HepG2 (cell line): ENCODE measurements around the gene KATNB1. TPM values are rescaled to one million over a fixed set of nuclear protein-coding genes. Genes with fewer than 3 reads are reported as not detected.
A peak's percentile ranks its signal among the peaks of the same experiment; 100 is the strongest.

Experiments
- ATM ChIP-seq: fragments of 450-650 bp; IDR thresholded peaks from 2 replicates; pipeline ENCODE4 v1.7.1; 2017; ENCODE audit warnings: mild to moderate bottlenecking, borderline replicate concordance
- FOXK1 ChIP-seq: sonication (generic); formaldehyde crosslinking; IDR thresholded peaks from 2 replicates; pipeline ENCODE4 v1.4.0; 2020; ENCODE audit warnings: low read depth, missing genetic modification reagents, borderline replicate concordance
- FOXP1 ChIP-seq, 2 experiments: fragments of 450-650 bp in 1 of 2; IDR thresholded peaks; 2 replicates each; pipeline ENCODE4 v1.6.1; 2017 to 2018; ENCODE audit warnings: antibody characterized with exemption in 1 of 2
- FUBP1 ChIP-seq: sonication (generic); formaldehyde crosslinking; IDR thresholded peaks from 2 replicates; pipeline ENCODE4 v1.5.1; 2020; ENCODE audit warnings: missing genetic modification reagents, mild to moderate bottlenecking, borderline replicate concordance
- MAFK ChIP-seq, 2 experiments: IDR thresholded peaks in 1 of 2; conservative IDR thresholded peaks in 1 of 2; 2 replicates each; pipeline ENCODE4 v1.6.1; 2011; ENCODE audit warnings: improper control_type of control experiment in 2 of 2, low read length in 2 of 2
- MIER2 ChIP-seq: IDR thresholded peaks from 2 replicates; pipeline ENCODE4 v1.6.1; 2016; ENCODE audit warnings: missing biosample characterization, missing genetic modification reagents
- REXO4 ChIP-seq: sonication (generic); formaldehyde crosslinking; IDR thresholded peaks from 2 replicates; pipeline ENCODE4 v1.8.0; 2022; ENCODE audit warnings: missing genetic modification reagents, mild to moderate bottlenecking, borderline replicate concordance
- SRY ChIP-seq: sonication (generic); formaldehyde crosslinking; IDR thresholded peaks from 2 replicates; pipeline ENCODE4 v1.8.0; 2022; ENCODE audit warnings: mild to moderate bottlenecking, missing genetic modification reagents
- TBX3 ChIP-seq: fragments of 450-650 bp; IDR thresholded peaks from 2 replicates; pipeline ENCODE4 v1.6.1; 2017; ENCODE audit warnings: antibody characterized with exemption, mild to moderate bottlenecking, inconsistent platforms, borderline replicate concordance
- TCF12 ChIP-seq, 2 experiments: fragments of 450-650 bp in 1 of 2; sonication (generic) in 1 of 2; formaldehyde crosslinking in 1 of 2; IDR thresholded peaks; 2 replicates each; pipeline versions ENCODE4 v1.6.1 to v1.8.0; 2017 to 2022; ENCODE audit warnings: antibody characterized with exemption in 1 of 2, mild to moderate bottlenecking in 1 of 2, missing genetic modification reagents in 1 of 2, moderate library complexity in 1 of 2
- ZNF577 ChIP-seq: sonication (generic); formaldehyde crosslinking; IDR thresholded peaks from 2 replicates; pipeline ENCODE4 v1.4.0; 2020; ENCODE audit warnings: mild to moderate bottlenecking, low read depth, missing genetic modification reagents, borderline replicate concordance
- ZNF660 ChIP-seq: sonication (generic); formaldehyde crosslinking; IDR thresholded peaks from 2 replicates; pipeline ENCODE4 v1.5.1; 2020; ENCODE audit warnings: mild to moderate bottlenecking, low read depth, missing genetic modification reagents, borderline replicate concordance
- ZNF7 ChIP-seq: IDR thresholded peaks from 2 replicates; pipeline ENCODE4 v1.6.1; 2016; ENCODE audit warnings: missing biosample characterization, missing genetic modification reagents
- ZNF710 ChIP-seq: sonication (generic); formaldehyde crosslinking; IDR thresholded peaks from 2 replicates; pipeline ENCODE4 v1.5.0; 2020; ENCODE audit warnings: mild to moderate bottlenecking, missing genetic modification reagents, borderline replicate concordance
- ZNF746 ChIP-seq: sonication (generic); formaldehyde crosslinking; IDR thresholded peaks from 2 replicates; pipeline ENCODE4 v1.8.0; 2022; ENCODE audit warnings: mild to moderate bottlenecking, missing genetic modification reagents
- ZNF816 ChIP-seq: sonication (generic); formaldehyde crosslinking; IDR thresholded peaks from 2 replicates; pipeline ENCODE4 v1.8.0; 2022; ENCODE audit warnings: missing genetic modification reagents, mild to moderate bottlenecking, borderline replicate concordance
- polyA plus RNA-seq, 8 experiments: library from polyadenylated mRNA; depleted of rRNA in 3 of 8; stranded (reverse) in 7 of 8; unstranded in 1 of 8; fragments of >200 nt; fragmentation: Illumina TruSeq in 4 of 8; extraction: Trizol in 4 of 8; gene quantifications; 2 replicates each; pipeline versions ENCODE4 v1.2.1 to v1.2.3, GENCODE V29; 2011 to 2016; ENCODE audit warnings: low read depth in 4 of 8, missing spikeins in 1 of 8, mixed read lengths in 1 of 8; ENCODE audit not compliant: insufficient read depth in 1 of 8
- total RNA-seq, 5 experiments: library from RNA; depleted of rRNA; stranded (reverse); fragments of >200 nt; fragmentation: Illumina TruSeq; extraction: Trizol; gene quantifications; 2 replicates each; pipeline ENCODE4 v1.2.3, GENCODE V29; 2016; ENCODE audit warnings: low read depth in 1 of 5
- TF ChIP-seq, protein P1 (sequence below): sonication (generic); formaldehyde crosslinking; IDR thresholded peaks from 2 replicates; pipeline ENCODE4 v1.5.0; 2020; ENCODE audit warnings: missing genetic modification reagents, mild to moderate bottlenecking, borderline replicate concordance
- TF ChIP-seq, protein P2 (sequence below): sonication (generic); formaldehyde crosslinking; IDR thresholded peaks from 2 replicates; pipeline ENCODE4 v1.8.1; 2022; ENCODE audit warnings: low read depth, mild to moderate bottlenecking, missing genetic modification reagents

Gene KATNB1
- total and polyA plus RNA-seq, 2 of the 13 experiments (the other 11 are each of a cell fraction or from before 2014, with no cell fraction given): 31.5 to 43.5 TPM

DNA sequence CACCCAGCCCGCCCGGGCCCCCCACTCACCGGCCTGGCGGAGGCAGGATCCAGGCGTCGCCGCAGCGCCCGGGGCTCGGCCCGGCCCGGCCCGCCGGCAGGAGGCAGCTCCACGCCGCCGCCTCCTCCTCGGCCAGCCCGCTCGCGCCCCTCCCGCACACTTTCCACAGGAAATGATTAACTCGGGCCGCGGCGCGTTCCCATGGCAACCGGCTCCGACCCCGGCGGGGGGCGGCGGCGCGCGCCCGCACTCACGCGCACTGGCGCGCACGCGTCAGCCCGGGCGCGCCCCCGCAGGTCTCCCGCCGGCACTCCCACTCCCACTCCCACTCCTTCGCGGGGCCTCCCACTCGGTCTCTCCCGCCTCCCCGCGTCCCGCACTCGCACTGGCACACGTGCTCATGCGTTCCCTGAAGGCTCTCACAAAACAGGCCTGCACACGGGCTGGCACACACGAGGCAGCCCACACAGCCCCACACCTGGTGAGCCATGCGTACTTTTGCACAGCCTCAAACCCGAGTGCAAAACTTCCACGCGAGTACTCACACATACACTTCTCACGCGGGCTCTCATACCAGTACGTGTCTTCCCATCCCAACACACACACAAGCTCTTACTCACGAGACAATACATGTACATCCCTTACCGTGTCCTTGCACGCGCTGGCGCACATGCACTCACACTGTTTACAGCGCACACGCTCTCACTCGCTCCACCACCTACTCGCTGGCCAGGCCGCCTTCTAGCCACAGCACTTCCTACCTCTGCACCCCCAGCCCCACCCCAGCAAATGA is 67.0 kb downstream of the KATNB1 start, which contains the start of gene KIFC3 (continued):
- TF ChIP-seq REXO4 (CRISPR knock-in tag) (no peak), ATM (no peak), MIER2 (CRISPR knock-in tag) (no peak; the same call in 1 of the 2 replicates), TCF12 (IDR thresholded peaks at IDR 0.05) (no peak), TCF12 (CRISPR knock-in tag; IDR thresholded peaks at IDR 0.05) (no peak), ZNF710 (no peak), ZNF660 (CRISPR knock-in tag) (no peak), FOXP1 (IDR thresholded peaks at IDR 0.05) (no peak; the same call in 1 of the 2 replicates), FOXP1 (CRISPR knock-in tag; IDR thresholded peaks at IDR 0.05) (peak; percentile 51; the same call in 1 of the 2 replicates), ZNF577 (CRISPR knock-in tag) (no peak), ZNF7 (no peak), FUBP1 (peak; percentile 97; the same call in 1 of the 2 replicates), FOXK1 (CRISPR knock-in tag) (0 out of 2 replicates have a peak, but pooled peaks have one; percentile 45), MAFK (conservative IDR thresholded peaks at IDR 0.05 in 1 of 2, IDR thresholded peaks at IDR 0.05 in 1 of 2; ENCODE audit: low read length in 2 of 2) (no peak), TBX3 (peak; percentile 51; the same call in 1 of the 2 replicates), ZNF746 (no peak), ZNF816 (no peak; the same call in 1 of the 2 replicates), SRY (CRISPR knock-in tag) (peak; percentile 75)
- TF ChIP-seq, protein P1, sequence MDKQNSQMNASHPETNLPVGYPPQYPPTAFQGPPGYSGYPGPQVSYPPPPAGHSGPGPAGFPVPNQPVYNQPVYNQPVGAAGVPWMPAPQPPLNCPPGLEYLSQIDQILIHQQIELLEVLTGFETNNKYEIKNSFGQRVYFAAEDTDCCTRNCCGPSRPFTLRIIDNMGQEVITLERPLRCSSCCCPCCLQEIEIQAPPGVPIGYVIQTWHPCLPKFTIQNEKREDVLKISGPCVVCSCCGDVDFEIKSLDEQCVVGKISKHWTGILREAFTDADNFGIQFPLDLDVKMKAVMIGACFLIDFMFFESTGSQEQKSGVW (CRISPR knock-in tag): 0 out of 2 replicates have a peak, but pooled peaks have one; percentile 60
- TF ChIP-seq, protein P2, sequence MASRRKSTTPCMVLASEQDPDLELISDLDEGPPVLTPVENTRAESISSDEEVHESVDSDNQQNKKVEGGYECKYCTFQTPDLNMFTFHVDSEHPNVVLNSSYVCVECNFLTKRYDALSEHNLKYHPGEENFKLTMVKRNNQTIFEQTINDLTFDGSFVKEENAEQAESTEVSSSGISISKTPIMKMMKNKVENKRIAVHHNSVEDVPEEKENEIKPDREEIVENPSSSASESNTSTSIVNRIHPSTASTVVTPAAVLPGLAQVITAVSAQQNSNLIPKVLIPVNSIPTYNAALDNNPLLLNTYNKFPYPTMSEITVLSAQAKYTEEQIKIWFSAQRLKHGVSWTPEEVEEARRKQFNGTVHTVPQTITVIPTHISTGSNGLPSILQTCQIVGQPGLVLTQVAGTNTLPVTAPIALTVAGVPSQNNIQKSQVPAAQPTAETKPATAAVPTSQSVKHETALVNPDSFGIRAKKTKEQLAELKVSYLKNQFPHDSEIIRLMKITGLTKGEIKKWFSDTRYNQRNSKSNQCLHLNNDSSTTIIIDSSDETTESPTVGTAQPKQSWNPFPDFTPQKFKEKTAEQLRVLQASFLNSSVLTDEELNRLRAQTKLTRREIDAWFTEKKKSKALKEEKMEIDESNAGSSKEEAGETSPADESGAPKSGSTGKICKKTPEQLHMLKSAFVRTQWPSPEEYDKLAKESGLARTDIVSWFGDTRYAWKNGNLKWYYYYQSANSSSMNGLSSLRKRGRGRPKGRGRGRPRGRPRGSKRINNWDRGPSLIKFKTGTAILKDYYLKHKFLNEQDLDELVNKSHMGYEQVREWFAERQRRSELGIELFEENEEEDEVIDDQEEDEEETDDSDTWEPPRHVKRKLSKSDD (CRISPR knock-in tag): no peak
